HUES6 (cell line): Measurements from ENCODE around the gene ZCWPW1.

Source experiments
- H3K27ac ChIP-seq: 2 replicates; pipeline ENCODE4 v1.7.0; 2013; ENCODE audit warnings: low read depth, mild to moderate bottlenecking, low read length, inconsistent platforms
- H3K27me3 ChIP-seq: 2 replicates; pipeline ENCODE4 v1.6.1; 2013; ENCODE audit warnings: low read length; ENCODE audit not compliant: control insufficient read depth, insufficient read depth
- H3K36me3 ChIP-seq: 2 replicates; pipeline ENCODE4 v1.6.1; 2013; ENCODE audit warnings: low read length; ENCODE audit not compliant: control insufficient read depth, insufficient read depth
- H3K4me1 ChIP-seq: 2 replicates; pipeline ENCODE4 v1.6.1; 2013; ENCODE audit warnings: low read length; ENCODE audit not compliant: control insufficient read depth, insufficient read depth
- H3K4me3 ChIP-seq: 2 replicates; pipeline ENCODE4 v1.5.1; 2013; ENCODE audit warnings: low read depth, low read length
- H3K9ac ChIP-seq: one replicate; pipeline ENCODE4 v1.6.1; 2013; ENCODE audit warnings: mild to moderate bottlenecking, low read length
- H3K9me3 ChIP-seq: 2 replicates; pipeline ENCODE4 v1.6.1; 2013; ENCODE audit warnings: low read depth, low read length; ENCODE audit not compliant: control insufficient read depth, insufficient read depth

The ZCWPW1 gene

GRCh38 chr7:100413346-100413745 is 15.2 kb downstream of the ZCWPW1 start:
- Histone ChIP-seq H3K4me1 (no peaks in the 10 kb centered on the region), H3K27ac (no peak overlapping the region), H3K9ac (no peak overlapping the region), H3K9me3 (no peaks in the 10 kb centered on the region), H3K4me3 (no peak overlapping the region), H3K27me3 (peaks cover 21% of the 10 kb centered on the region; the same call in 1 of the 2 replicates), H3K36me3 (no peaks in the 10 kb centered on the region)

- Histone ChIP-seq H3K9me3 (no peaks in the 10 kb centered on the region), H3K4me1 (peaks cover 3% of the 10 kb centered on the region; the same call in 1 of the 2 replicates), H3K27ac (no peak overlapping the region), H3K27me3 (peaks cover 21% of the 10 kb centered on the region; the same call in 1 of the 2 replicates), H3K9ac (no peak overlapping the region), H3K36me3 (no peaks in the 10 kb centered on the region), H3K4me3 (no peak overlapping the region)
Observed at GRCh38 chr7:100411101-100411500, 17.4 kb downstream of the ZCWPW1 start.

GRCh38 chr7:100407285-100408180 is 21.0 kb downstream of the ZCWPW1 start:
- no peaks in the 10 kb centered on the region for H3K36me3 ChIP-seq
- peaks cover 21% of the 10 kb centered on the region; the same call in 1 of the 2 replicates for H3K27me3 ChIP-seq
- no peaks in the 10 kb centered on the region for H3K9me3 ChIP-seq
- H3K9ac ChIP-seq: no peak overlapping the region
- no peak overlapping the region for H3K27ac ChIP-seq
- no peak overlapping the region for H3K4me3 ChIP-seq
- peaks cover 3% of the 10 kb centered on the region; the same call in 1 of the 2 replicates for H3K4me1 ChIP-seq

- peaks cover 3% of the 10 kb centered on the region; the same call in 1 of the 2 replicates for H3K4me1 ChIP-seq
- no peak overlapping the region for H3K9ac ChIP-seq
- peaks cover 22% of the 10 kb centered on the region; the same call in 1 of the 2 replicates for H3K27me3 ChIP-seq
- no peak overlapping the region for H3K4me3 ChIP-seq
- no peaks in the 10 kb centered on the region for H3K36me3 ChIP-seq
- H3K9me3 ChIP-seq: no peaks in the 10 kb centered on the region
- H3K27ac ChIP-seq: no peak overlapping the region
Observed at GRCh38 chr7:100406767-100407166, 21.7 kb downstream of the ZCWPW1 start.

- no peaks in the 10 kb centered on the region for H3K36me3 ChIP-seq
- no peak overlapping the region for H3K27ac ChIP-seq
- no peaks in the 10 kb centered on the region for H3K9me3 ChIP-seq
- peaks cover 6% of the 10 kb centered on the region; the same call in 1 of the 2 replicates for H3K27me3 ChIP-seq
- H3K9ac ChIP-seq: no peak overlapping the region
- H3K4me3 ChIP-seq: no peak overlapping the region
- H3K4me1 ChIP-seq: peaks cover 8% of the 10 kb centered on the region; the same call in 1 of the 2 replicates
Observed at GRCh38 chr7:100402241-100402640, 26.3 kb downstream of the ZCWPW1 start.

GRCh38 chr7:100401811-100402210 is 26.7 kb downstream of the ZCWPW1 start:
- no peak overlapping the region for H3K4me3 ChIP-seq
- no peaks in the 10 kb centered on the region for H3K36me3 ChIP-seq
- H3K27me3 ChIP-seq: peaks cover 6% of the 10 kb centered on the region; the same call in 1 of the 2 replicates
- 0 out of 2 replicates have a peak, but pooled peaks cover 7% of the 10 kb centered on the region for H3K4me1 ChIP-seq
- H3K27ac ChIP-seq: no peak overlapping the region
- no peak overlapping the region for H3K9ac ChIP-seq
- no peaks in the 10 kb centered on the region for H3K9me3 ChIP-seq

GRCh38 chr7:100400656-100401055 is 27.8 kb downstream of the ZCWPW1 start:
- Histone ChIP-seq H3K9me3 (no peaks in the 10 kb centered on the region), H3K4me1 (0 out of 2 replicates have a peak, but pooled peaks cover 7% of the 10 kb centered on the region), H3K9ac (no peak overlapping the region), H3K36me3 (no peaks in the 10 kb centered on the region), H3K27ac (no peak overlapping the region), H3K4me3 (no peak overlapping the region), H3K27me3 (peaks cover 6% of the 10 kb centered on the region; the same call in 1 of the 2 replicates)

GRCh38 chr7:100400041-100400440 is 28.5 kb downstream of the ZCWPW1 start:
- H3K4me1 ChIP-seq: 0 out of 2 replicates have a peak, but pooled peaks cover 7% of the 10 kb centered on the region
- peaks cover 6% of the 10 kb centered on the region; the same call in 1 of the 2 replicates for H3K27me3 ChIP-seq
- no peaks in the 10 kb centered on the region for H3K9me3 ChIP-seq
- H3K36me3 ChIP-seq: no peaks in the 10 kb centered on the region
- no peak overlapping the region for H3K4me3 ChIP-seq
- H3K9ac ChIP-seq: no peak overlapping the region
- H3K27ac ChIP-seq: no peak overlapping the region

- Histone ChIP-seq H3K9ac (no peak overlapping the region), H3K9me3 (no peaks in the 10 kb centered on the region), H3K4me1 (0 out of 2 replicates have a peak, but pooled peaks cover 7% of the 10 kb centered on the region), H3K36me3 (no peaks in the 10 kb centered on the region), H3K27ac (no peak overlapping the region), H3K27me3 (peaks cover 6% of the 10 kb centered on the region; the same call in 1 of the 2 replicates), H3K4me3 (no peak overlapping the region)
Observed at GRCh38 chr7:100398239-100398638, 30.3 kb downstream of the ZCWPW1 start.

GRCh38 chr7:100397315-100398081 is 31.0 kb downstream of the ZCWPW1 start:
- no peak overlapping the region for H3K27ac ChIP-seq
- H3K27me3 ChIP-seq: peaks cover 6% of the 10 kb centered on the region; the same call in 1 of the 2 replicates
- no peak overlapping the region for H3K9ac ChIP-seq
- 0 out of 2 replicates have a peak, but pooled peaks cover 7% of the 10 kb centered on the region for H3K4me1 ChIP-seq
- no peaks in the 10 kb centered on the region for H3K36me3 ChIP-seq
- H3K9me3 ChIP-seq: no peaks in the 10 kb centered on the region
- no peak overlapping the region for H3K4me3 ChIP-seq
